ENCODE data around the gene PMM1. TPM values are rescaled to one million over a fixed set of nuclear protein-coding genes. Genes with fewer than 3 reads are reported as not detected.

Gene PMM1
- total RNA-seq = 21.0 and 26.8 TPM in 2 replicates

DNA sequence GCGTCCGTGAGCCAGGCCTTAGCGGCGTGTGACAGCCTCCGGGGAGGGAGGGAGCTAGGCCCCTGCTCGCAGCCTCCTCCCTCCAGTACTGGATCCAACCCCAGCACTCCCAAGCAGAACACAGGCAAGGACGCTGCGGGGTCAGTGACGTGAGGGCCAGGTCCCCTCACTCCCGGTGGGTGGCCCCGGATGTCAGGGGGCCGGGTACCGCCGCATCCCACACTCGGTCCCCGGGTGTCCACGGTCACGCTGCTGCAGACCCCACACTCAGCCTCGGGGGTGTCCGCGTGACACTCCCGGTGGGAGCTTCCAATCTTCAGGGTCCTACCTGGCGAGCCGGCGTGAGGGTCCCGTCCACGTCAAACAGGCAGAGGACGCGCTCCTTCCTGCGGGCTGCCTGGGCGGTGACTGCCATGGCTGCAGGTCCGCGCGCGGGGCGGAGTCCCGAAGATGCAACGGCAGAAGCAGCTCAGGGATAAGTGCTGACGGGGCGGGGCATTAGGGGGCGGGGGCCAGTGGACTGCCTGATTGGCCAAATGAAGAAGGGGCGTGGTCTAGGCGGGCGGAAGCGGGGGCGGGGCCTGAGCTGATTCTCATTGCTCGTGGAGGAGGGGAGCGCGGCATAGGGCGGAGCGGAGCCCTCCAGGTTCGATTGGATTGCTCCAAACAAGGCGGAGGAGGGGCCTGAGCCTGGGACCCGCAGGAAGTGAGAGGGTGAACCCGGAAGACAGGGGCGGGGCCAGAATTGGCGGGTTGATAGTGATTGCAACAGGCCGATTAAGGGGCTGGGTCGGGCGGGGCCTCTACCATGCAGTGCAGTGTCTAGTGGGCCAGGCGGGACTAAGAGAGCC lies at the start of gene PMM1:
TSS of gene PMM1 (minus strand) at position 450 of the 851 bp plus-strand sequence. CDS start at position 415, 35 bp downstream.

DNA sequence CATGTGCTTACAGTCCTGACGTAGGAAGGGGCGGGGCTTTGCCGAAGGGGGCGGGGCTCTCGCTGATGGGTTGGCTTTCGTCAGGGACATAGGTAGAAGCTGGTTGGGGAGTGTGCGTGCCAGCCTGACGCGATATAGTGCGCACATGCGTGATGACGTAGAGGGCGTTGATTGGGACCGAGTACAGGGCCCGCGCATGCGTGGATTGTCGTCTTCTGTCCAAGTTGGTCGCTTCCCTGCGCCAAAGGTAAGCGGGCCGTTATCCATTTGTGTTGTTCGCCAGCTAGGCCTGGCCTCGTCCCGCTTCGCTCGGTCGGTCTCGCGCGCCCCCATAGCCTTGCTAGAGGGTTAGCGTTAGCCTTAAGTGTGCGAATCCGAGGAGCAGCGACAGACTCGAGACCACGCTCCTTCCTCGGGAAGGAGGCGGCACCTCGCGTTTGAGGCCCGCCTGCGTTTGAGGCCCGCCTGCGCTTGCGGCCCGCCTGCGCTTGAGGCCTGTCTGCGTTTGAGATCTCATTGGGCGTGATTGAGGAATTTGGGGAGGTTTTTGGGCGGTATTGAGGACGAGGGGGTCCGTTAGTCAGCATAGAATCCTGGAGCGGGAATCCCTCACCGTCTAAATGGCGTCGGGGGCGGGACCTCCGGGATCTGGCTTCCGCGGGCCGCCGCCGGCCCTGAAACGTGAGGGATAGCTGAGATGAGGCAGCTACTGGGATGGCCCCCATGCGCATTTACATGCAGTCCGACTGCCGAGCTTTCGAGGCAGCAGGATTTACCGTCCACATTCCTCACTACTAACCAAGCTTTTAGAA lies 31.7 kb upstream of the PMM1 start, which contains the start of gene XRCC6:
TSS of gene XRCC6 (plus strand) at position 197 of the 812 bp plus-strand sequence. CDS start 710 bp downstream, outside the sequence.

DNA sequence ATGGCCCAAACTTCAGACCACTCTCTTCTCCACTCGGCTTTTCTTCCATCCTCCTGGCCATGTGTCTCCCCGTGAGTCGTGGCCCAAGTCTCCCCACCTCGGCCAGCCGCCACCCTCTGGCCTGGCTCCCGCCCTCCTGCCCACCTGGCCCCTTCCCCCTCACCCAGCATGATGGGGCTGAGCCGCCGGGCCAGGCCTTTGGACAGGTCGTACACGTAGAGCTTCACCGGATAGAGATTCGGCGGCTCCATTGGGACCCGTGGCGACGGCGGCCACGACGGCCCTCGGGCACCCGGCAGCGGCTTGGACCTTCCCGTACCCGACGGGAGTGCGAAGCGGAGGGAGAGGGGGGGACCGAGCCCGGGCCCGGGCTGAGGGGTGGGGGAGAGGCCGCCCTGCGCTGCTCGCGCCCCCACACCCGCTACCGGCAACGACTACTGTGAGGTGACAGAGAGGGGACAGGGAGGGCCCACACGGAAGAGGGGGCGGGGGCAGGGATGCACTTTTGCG lies 31.0 kb upstream of the PMM1 start, which contains the start of gene DESI1:
TSS of gene DESI1 (minus strand) at position 455 of the 510 bp plus-strand sequence. CDS start at position 251, 204 bp downstream.

DNA sequence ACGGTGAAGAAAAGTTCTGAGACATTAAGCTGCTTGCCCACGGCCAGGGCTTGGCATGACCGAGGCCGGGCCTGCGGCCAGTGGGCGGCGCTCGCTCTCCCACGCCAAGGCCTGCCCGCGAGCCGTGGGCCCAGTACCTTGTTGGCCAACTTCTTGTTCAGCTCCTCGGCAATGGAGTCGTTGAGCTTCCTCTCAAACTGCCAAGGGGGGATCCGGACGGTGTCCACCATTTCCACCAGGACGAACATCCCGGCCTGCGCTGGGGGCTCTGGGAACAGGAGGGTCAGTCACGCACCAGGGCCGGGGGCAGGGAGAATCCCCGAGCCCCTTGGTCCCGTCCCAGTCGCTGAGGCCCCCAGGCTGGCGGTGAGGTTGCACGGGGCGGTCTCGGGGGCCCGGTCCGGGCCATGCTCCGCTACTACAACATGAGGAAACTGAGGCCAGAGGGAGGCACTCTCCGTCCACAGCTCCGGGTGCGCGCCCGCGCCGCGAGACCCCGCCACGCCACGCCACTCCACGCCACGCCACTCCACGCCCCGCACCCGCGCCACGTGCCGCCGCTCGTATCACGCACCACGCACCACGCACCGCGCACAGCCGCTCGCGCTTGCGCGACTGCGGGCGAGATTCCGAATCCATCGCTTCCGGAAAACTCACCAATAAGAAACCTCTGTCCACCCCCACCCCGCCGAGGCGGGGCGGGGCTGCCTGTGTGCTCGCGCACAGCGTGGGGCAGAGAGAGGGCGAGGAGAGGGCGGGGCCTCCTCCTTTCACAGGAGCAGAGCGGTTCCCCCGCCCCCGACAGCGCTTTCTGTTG lies 45.6 kb downstream of the PMM1 start, which contains the start of gene POLR3H:
TSS of gene POLR3H (minus strand) at position 617 of the 817 bp plus-strand sequence. CDS start at position 248, 369 bp downstream.

Other genes with a start within 250 kb of the PMM1 start
- 9.5 and 10.6 TPM in 2 replicates for gene TEF, start 207.9 kb downstream of the PMM1 start, total RNA-seq
- gene TOB2, start 143.0 kb downstream of the PMM1 start, total RNA-seq = 31.6 and 35.6 TPM in 2 replicates
- 31.3 and 33.6 TPM in 2 replicates for gene PHF5A, start 121.1 kb downstream of the PMM1 start, total RNA-seq
- 46.8 and 52.7 TPM in 2 replicates for gene ACO2, start 120.7 kb downstream of the PMM1 start, total RNA-seq
- 19.1 and 21.7 TPM in 2 replicates for gene POLR3H, start 45.4 kb downstream of the PMM1 start, total RNA-seq
- gene CSDC2, start 28.8 kb downstream of the PMM1 start, total RNA-seq = 0.91 and 1.8 TPM in 2 replicates
- 22.1 and 22.5 TPM in 2 replicates for gene DESI1, start 31.2 kb upstream of the PMM1 start, total RNA-seq
- gene XRCC6, start 31.5 kb upstream of the PMM1 start, total RNA-seq = 280 and 286 TPM in 2 replicates
- 55.6 and 60.0 TPM in 2 replicates for gene SNU13, start 99.0 kb upstream of the PMM1 start, total RNA-seq
- 2.5 and 3.2 TPM in 2 replicates for gene MEI1, start 109.7 kb upstream of the PMM1 start, total RNA-seq
- gene CCDC134, start 210.8 kb upstream of the PMM1 start, total RNA-seq = 8.2 and 8.8 TPM in 2 replicates
- gene SREBF2, start 243.3 kb upstream of the PMM1 start, total RNA-seq = 47.1 and 51.2 TPM in 2 replicates

Data from articular chondrocyte of knee joint (primary cell).